WTC11 (cell line): ENCODE data around the gene GOLGA2. TPM values are rescaled to one million over a fixed set of nuclear protein-coding genes. Genes with fewer than 3 reads are reported as not detected.
A peak's percentile ranks its signal among the peaks of the same experiment; 100 is the strongest.

Experiments
- ATAC-seq: fragments of 200-7000 bp; cut with Tn5 transposase; 2 replicates; pipeline ENCODE4 v1.10.0; 2021; ENCODE audit warnings: mild to moderate bottlenecking, moderate library complexity
- CTCF ChIA-PET: fragments of 300-600 bp; sonication (Branson Sonifier 250); formaldehyde crosslinking; loops from one replicate; lab custom pipeline; 2021; ENCODE audit warnings: antibody characterized with exemption; lab: Charles Lee
- POLR2A ChIA-PET: fragments of 350-600 bp; sonication (Branson Sonifier 250); formaldehyde crosslinking; loops from one replicate; lab custom pipeline; 2021; ENCODE audit warnings: antibody characterized with exemption; lab: Charles Lee
- DNase-seq: peaks from one replicate; pipeline ENCODE4 v3.0.0; 2021; ENCODE audit warnings: low spot score
- H3K27ac Mint-ChIP-seq: 2 replicates; pipeline ENCODE4 v1.8.0; 2021; ENCODE audit warnings: mixed read lengths
- H3K27me3 Mint-ChIP-seq: 2 replicates; pipeline ENCODE4 v1.8.0; 2021; ENCODE audit warnings: low read depth, mild to moderate bottlenecking, moderate library complexity, mixed read lengths
- H3K36me3 Mint-ChIP-seq: 2 replicates; pipeline ENCODE4 v1.8.0; 2021; ENCODE audit warnings: mixed read lengths
- H3K4me1 Mint-ChIP-seq: 2 replicates; pipeline ENCODE4 v1.8.0; 2022; ENCODE audit warnings: mixed read lengths
- H3K4me3 Mint-ChIP-seq: 2 replicates; pipeline ENCODE4 v1.8.0; 2021; ENCODE audit warnings: mild to moderate bottlenecking, moderate library complexity, mixed read lengths
- H3K9me3 Mint-ChIP-seq: 2 replicates; pipeline ENCODE4 v1.8.0; 2021; ENCODE audit warnings: mixed read lengths
- ATF6 ChIP-seq: sonication (generic); formaldehyde crosslinking; IDR thresholded peaks from 2 replicates; pipeline ENCODE4 v1.8.1; 2023; ENCODE audit warnings: mild to moderate bottlenecking, missing genetic modification reagents
- CREM ChIP-seq: sonication (generic); formaldehyde crosslinking; IDR thresholded peaks from 2 replicates; pipeline ENCODE4 v1.8.1; 2022; ENCODE audit warnings: mild to moderate bottlenecking, missing genetic modification reagents, moderate library complexity
- FOXJ3 ChIP-seq: sonication (generic); formaldehyde crosslinking; IDR thresholded peaks from 2 replicates; pipeline ENCODE4 v1.9.0; 2021; ENCODE audit warnings: missing genetic modification reagents, mild to moderate bottlenecking, borderline replicate concordance
- HMGXB4 ChIP-seq: sonication (generic); formaldehyde crosslinking; IDR thresholded peaks from 2 replicates; pipeline ENCODE4 v1.8.1; 2023; ENCODE audit warnings: mild to moderate bottlenecking, moderate library complexity, missing genetic modification reagents
- JAZF1 ChIP-seq: fragments of 250-450 bp; sonication (Bioruptor Pico); IDR thresholded peaks from 2 replicates; pipeline ENCODE4 v1.9.0; 2021; ENCODE audit warnings: moderate library complexity, mild to moderate bottlenecking, inconsistent platforms
- JUN ChIP-seq: sonication (generic); formaldehyde crosslinking; IDR thresholded peaks from 2 replicates; pipeline ENCODE4 v1.8.0; 2023; ENCODE audit warnings: mild to moderate bottlenecking, missing genetic modification reagents
- NR2C2 ChIP-seq: sonication (generic); formaldehyde crosslinking; IDR thresholded peaks from 2 replicates; pipeline ENCODE4 v1.8.0; 2022; ENCODE audit warnings: mild to moderate bottlenecking, missing genetic modification reagents
- OVOL2 ChIP-seq: fragments of 250-450 bp; sonication (Bioruptor Pico); IDR thresholded peaks from 2 replicates; pipeline ENCODE4 v1.9.0; 2021; ENCODE audit warnings: mild to moderate bottlenecking, borderline replicate concordance
- SOX15 ChIP-seq: fragments of 250-450 bp; sonication (Bioruptor Pico); IDR thresholded peaks from 2 replicates; pipeline ENCODE4 v1.9.0; 2021; ENCODE audit warnings: mild to moderate bottlenecking
- TEAD1 ChIP-seq: sonication (generic); formaldehyde crosslinking; IDR thresholded peaks from 2 replicates; pipeline ENCODE4 v1.8.0; 2022; ENCODE audit warnings: mild to moderate bottlenecking, missing genetic modification reagents
- ZBTB21 ChIP-seq: sonication (generic); formaldehyde crosslinking; IDR thresholded peaks from 2 replicates; pipeline ENCODE4 v1.8.1; 2023; ENCODE audit warnings: mild to moderate bottlenecking, missing genetic modification reagents, borderline replicate concordance
- ZMAT4 ChIP-seq: fragments of 250-450 bp; sonication (Bioruptor Pico); IDR thresholded peaks from 2 replicates; pipeline ENCODE4 v1.9.0; 2021; ENCODE audit warnings: mild to moderate bottlenecking
- ZNF219 ChIP-seq: sonication (generic); formaldehyde crosslinking; IDR thresholded peaks from 2 replicates; pipeline ENCODE4 v1.8.0; 2023; ENCODE audit warnings: missing genetic modification reagents, mild to moderate bottlenecking, borderline replicate concordance
- ZNF263 ChIP-seq: sonication (generic); formaldehyde crosslinking; IDR thresholded peaks from 2 replicates; pipeline ENCODE4 v1.8.1; 2022; ENCODE audit warnings: low read depth, mild to moderate bottlenecking, moderate library complexity, missing genetic modification reagents
- ZNF281 ChIP-seq: sonication (generic); formaldehyde crosslinking; IDR thresholded peaks from 2 replicates; pipeline ENCODE4 v1.8.0; 2023; ENCODE audit warnings: mild to moderate bottlenecking, missing genetic modification reagents
- ZNF396 ChIP-seq: fragments of 250-450 bp; sonication (Bioruptor Pico); IDR thresholded peaks from 2 replicates; pipeline ENCODE4 v1.8.0; 2021; ENCODE audit warnings: mild to moderate bottlenecking, moderate library complexity, borderline replicate concordance
- ZNF416 ChIP-seq: fragments of 250-450 bp; sonication (Bioruptor Pico); IDR thresholded peaks from 2 replicates; pipeline ENCODE4 v1.9.0; 2021; ENCODE audit warnings: mild to moderate bottlenecking, inconsistent platforms
- ZNF425 ChIP-seq: fragments of 250-450 bp; sonication (Bioruptor Pico); conservative IDR thresholded peaks from 2 replicates; pipeline ENCODE4 v1.9.0; 2021; ENCODE audit warnings: mild to moderate bottlenecking
- ZNF671 ChIP-seq: fragments of 250-450 bp; sonication (Bioruptor Pico); IDR thresholded peaks from 2 replicates; pipeline ENCODE4 v1.8.0; 2021; ENCODE audit warnings: mild to moderate bottlenecking
- ZSCAN18 ChIP-seq: fragments of 250-450 bp; sonication (Bioruptor Pico); IDR thresholded peaks from 2 replicates; pipeline ENCODE4 v2.1.2; 2022; ENCODE audit warnings: mild to moderate bottlenecking, moderate library complexity
- total RNA-seq: library from RNA; stranded (reverse); gene quantifications from 3 replicates; pipeline ENCODE4 v1.2.3, GENCODE V29; 2021

Gene GOLGA2
- total RNA-seq, 1 experiment from 2014 or later, result 66.3 TPM

GRCh38 chr9:128260340-128260739 lies 15.5 kb downstream of the GOLGA2 start (continued):
- no peak for TF ChIP-seq ATF6 (CRISPR knock-in tag)
- no peak for TF ChIP-seq ZNF396 (CRISPR knock-in tag)
- TF ChIP-seq ZSCAN18, result no peak
- no peak for TF ChIP-seq TEAD1 (CRISPR knock-in tag)
- TF ChIP-seq OVOL2 (CRISPR knock-in tag), result no peak
- TF ChIP-seq ZNF219, result no peak
- TF ChIP-seq NR2C2 (CRISPR knock-in tag), result no peak
- TF ChIP-seq SOX15, result no peak
- no peak for TF ChIP-seq JUN (CRISPR knock-in tag)
- no peak for TF ChIP-seq ZNF281 (CRISPR knock-in tag)
- TF ChIP-seq ZNF671 (CRISPR knock-in tag), result no peak
- TF ChIP-seq, all 79 proteins: peak for 0

GRCh38 chr9:128259156-128259555 lies 16.7 kb downstream of the GOLGA2 start:
- Mint-ChIP-seq H3K27ac (peak overlapping the region; percentile 63; the same call in 1 of the 2 replicates), H3K4me1 (peaks cover 15% of the 10 kb centered on the region), H3K27me3 (no peaks in the 10 kb centered on the region), H3K9me3 (no peaks in the 10 kb centered on the region), H3K4me3 (no peak overlapping the region), H3K36me3 (peaks cover 36% of the 10 kb centered on the region)
- POLR2A ChIA-PET, result no interaction called here
- DNase-seq (peak; percentile 64), ATAC-seq (peak; percentile 21)
- CTCF ChIA-PET, result interaction anchor here (0.6 to 2.7 kb wide), 21 partner anchors 8 to 180 kb away, joined by 3 to 23 read pairs (median 3); partner anchors contain the start of genes GOLGA2 and SWI5
- no peak for TF ChIP-seq ZSCAN18

- peaks cover 20% of the 10 kb centered on the region for H3K4me1 Mint-ChIP-seq
- ATAC-seq, result no peak
- CTCF ChIA-PET, result interaction anchor here (1.0 to 2.7 kb wide), 4 partner anchors 8 to 134 kb away, joined by 3 to 23 read pairs (median 6); partner anchors contain the start of genes GOLGA2 and SWI5
Measured at GRCh38 chr9:128258326-128258725, 17.5 kb downstream of the GOLGA2 start.

More at GRCh38 chr9:128258326-128258725, 17.5 kb downstream of the GOLGA2 start:
- POLR2A ChIA-PET, result no interaction called here
- H3K27ac Mint-ChIP-seq, result no peak overlapping the region
- TF ChIP-seq ZBTB21 (CRISPR knock-in tag) (no peak), ZMAT4 (no peak), ZNF263 (CRISPR knock-in tag) (no peak), FOXJ3 (CRISPR knock-in tag) (no peak), ATF6 (CRISPR knock-in tag) (no peak), CREM (CRISPR knock-in tag) (no peak), ZNF425 (CRISPR knock-in tag) (no peak), HMGXB4 (CRISPR knock-in tag) (no peak), JAZF1 (CRISPR knock-in tag) (no peak), ZNF416 (no peak)
- H3K36me3 Mint-ChIP-seq, result peaks cover 36% of the 10 kb centered on the region
- H3K4me3 Mint-ChIP-seq, result no peak overlapping the region
- no peaks in the 10 kb centered on the region for H3K9me3 Mint-ChIP-seq
- no peak for DNase-seq
- no peaks in the 10 kb centered on the region for H3K27me3 Mint-ChIP-seq
